ENCODE measurements around the gene ZBTB39.

- TF ChIP-seq, protein P1, sequence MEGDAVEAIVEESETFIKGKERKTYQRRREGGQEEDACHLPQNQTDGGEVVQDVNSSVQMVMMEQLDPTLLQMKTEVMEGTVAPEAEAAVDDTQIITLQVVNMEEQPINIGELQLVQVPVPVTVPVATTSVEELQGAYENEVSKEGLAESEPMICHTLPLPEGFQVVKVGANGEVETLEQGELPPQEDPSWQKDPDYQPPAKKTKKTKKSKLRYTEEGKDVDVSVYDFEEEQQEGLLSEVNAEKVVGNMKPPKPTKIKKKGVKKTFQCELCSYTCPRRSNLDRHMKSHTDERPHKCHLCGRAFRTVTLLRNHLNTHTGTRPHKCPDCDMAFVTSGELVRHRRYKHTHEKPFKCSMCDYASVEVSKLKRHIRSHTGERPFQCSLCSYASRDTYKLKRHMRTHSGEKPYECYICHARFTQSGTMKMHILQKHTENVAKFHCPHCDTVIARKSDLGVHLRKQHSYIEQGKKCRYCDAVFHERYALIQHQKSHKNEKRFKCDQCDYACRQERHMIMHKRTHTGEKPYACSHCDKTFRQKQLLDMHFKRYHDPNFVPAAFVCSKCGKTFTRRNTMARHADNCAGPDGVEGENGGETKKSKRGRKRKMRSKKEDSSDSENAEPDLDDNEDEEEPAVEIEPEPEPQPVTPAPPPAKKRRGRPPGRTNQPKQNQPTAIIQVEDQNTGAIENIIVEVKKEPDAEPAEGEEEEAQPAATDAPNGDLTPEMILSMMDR (conservative IDR thresholded peaks at IDR 0.05), result no peak
- no peak for TF ChIP-seq EZH2 (IDR thresholded peaks at IDR 0.05; ENCODE audit: low read depth)
These were observed 18.9 kb upstream of the ZBTB39 start for GRCh38 chr12:57025196-57025595.
